GM12878 (cell line): ENCODE results near the gene TK2. TPM values are rescaled to one million over a fixed set of nuclear protein-coding genes. Genes with fewer than 3 reads are reported as not detected.

ENCODE experiments used
- ATF7 ChIP-seq: fragments of 450-650 bp; IDR thresholded peaks from 2 replicates; pipeline ENCODE4 v1.6.1; 2016; ENCODE audit warnings: low read depth, mild to moderate bottlenecking
- CHD1 ChIP-seq: IDR thresholded peaks from 2 replicates; pipeline ENCODE4 v1.6.1; 2012; ENCODE audit warnings: low read depth, low read length, improper control_type of control experiment
- E2F8 ChIP-seq: fragments of 450-650 bp; IDR thresholded peaks from 2 replicates; pipeline ENCODE4 v1.6.1; 2018; ENCODE audit warnings: mild to moderate bottlenecking, low read depth, moderate library complexity; ENCODE audit not compliant: partially characterized antibody
- EP300 ChIP-seq, 2 experiments: fragments of 150-350 bp in 1 of 2; IDR thresholded peaks; 2 replicates each; pipeline ENCODE4 v1.6.1; 2011 to 2012; ENCODE audit warnings: low read depth in 2 of 2, low read length in 2 of 2, borderline replicate concordance in 1 of 2, improper control_type of control experiment in 1 of 2, inconsistent platforms in 1 of 2; ENCODE audit not compliant: control insufficient read depth in 1 of 2
- EZH2 ChIP-seq: IDR thresholded peaks from 2 replicates; pipeline ENCODE4 v1.6.1; 2012; ENCODE audit warnings: low read depth, mild to moderate bottlenecking, control low read depth, inconsistent platforms, low read length, borderline replicate concordance; ENCODE audit not compliant: control insufficient read depth
- JUNB ChIP-seq: IDR thresholded peaks from 2 replicates; pipeline ENCODE4 v1.6.1; 2016; ENCODE audit warnings: antibody characterized with exemption, mild to moderate bottlenecking
- MXI1 ChIP-seq: fragments of 150-350 bp; IDR thresholded peaks from 2 replicates; pipeline ENCODE4 v1.6.1; 2011; ENCODE audit warnings: low read depth, mild to moderate bottlenecking, inconsistent platforms, low read length, improper control_type of control experiment
- NFYA ChIP-seq: IDR thresholded peaks from 2 replicates; pipeline ENCODE4 v1.6.1; 2011; ENCODE audit warnings: low read depth, mild to moderate bottlenecking, low read length, improper control_type of control experiment, borderline replicate concordance
- NKRF ChIP-seq: fragments of 450-650 bp; conservative IDR thresholded peaks from 2 replicates; pipeline ENCODE4 v1.6.1; 2017; ENCODE audit warnings: mild to moderate bottlenecking, moderate library complexity
- PBX3 ChIP-seq: IDR thresholded peaks from 2 replicates; pipeline ENCODE4 v1.6.1; 2011; ENCODE audit warnings: mild to moderate bottlenecking, low read depth, low read length, moderate library complexity; ENCODE audit not compliant: insufficient replicate concordance
- REST ChIP-seq: IDR thresholded peaks from 2 replicates; pipeline ENCODE4 v1.6.1; 2012; ENCODE audit warnings: mild to moderate bottlenecking, low read depth, low read length
- RUNX3 ChIP-seq: IDR thresholded peaks from 2 replicates; pipeline ENCODE4 v1.6.1; 2012; ENCODE audit warnings: low read length, inconsistent platforms
- SMC3 ChIP-seq: IDR thresholded peaks from 2 replicates; pipeline ENCODE4 v1.6.1; 2011; ENCODE audit warnings: low read length, improper control_type of control experiment, borderline replicate concordance
- SREBF1 ChIP-seq: IDR thresholded peaks from 2 replicates; pipeline ENCODE4 v1.6.1; 2012; ENCODE audit warnings: mild to moderate bottlenecking, low read length
- SREBF2 ChIP-seq: IDR thresholded peaks from 2 replicates; pipeline ENCODE4 v1.6.1; 2012; ENCODE audit warnings: mild to moderate bottlenecking, low read length
- TAF1 ChIP-seq: IDR thresholded peaks from 2 replicates; pipeline ENCODE4 v1.6.1; 2011; ENCODE audit warnings: mild to moderate bottlenecking, low read depth, low read length, borderline replicate concordance
- ZBTB33 ChIP-seq: fragments of 450-650 bp; IDR thresholded peaks from 2 replicates; pipeline ENCODE4 v1.6.1; 2017; ENCODE audit warnings: mild to moderate bottlenecking
- polyA plus RNA-seq, 11 experiments: library from polyadenylated mRNA; depleted of rRNA in 4 of 11; unstranded in 6 of 11; stranded (reverse) in 5 of 11; fragments of >200 nt; fragmentation: Nextera tagmentation in 4 of 11; fragmentation: Illumina TruSeq in 1 of 11; extraction: Ambion mirVana in 4 of 11; extraction: Trizol in 1 of 11; gene quantifications; 1 replicate in 1 of 11; 2 replicates in 10 of 11; pipeline versions ENCODE4 v1.2.1 to v1.2.3, GENCODE V29; 2011 to 2016; ENCODE audit warnings: inconsistent platforms in 2 of 11, missing spikeins in 2 of 11, low read depth in 1 of 11
- total RNA-seq, 4 experiments: library from RNA; depleted of rRNA in 3 of 4; stranded (reverse); fragments of >200 nt in 3 of 4; fragmentation: Illumina TruSeq in 1 of 4; extraction: Trizol in 1 of 4; gene quantifications; 2 replicates each; pipeline versions ENCODE4 v1.2.1 to v1.2.3, GENCODE V29; 2013 to 2021

Gene TK2
- total and polyA plus RNA-seq, 10 of the 15 experiments (the other 5 are each of a cell fraction or from before 2014, with no cell fraction given): 1.3 to 12.4 (median 3.0) TPM

- peak; percentile 75 for TF ChIP-seq NKRF
- no peak for TF ChIP-seq SMC3
- TF ChIP-seq EZH2: no peak
- TF ChIP-seq EP300 (IDR thresholded peaks at IDR 0.05; ENCODE audit: borderline replicate concordance in 1 of 2, control insufficient read depth in 1 of 2, low read depth in 2 of 2, low read length in 2 of 2): no peak
- TF ChIP-seq NFYA: no peak
- no peak for TF ChIP-seq CHD1
- TF ChIP-seq E2F8: no peak
- TF ChIP-seq PBX3: no peak
- no peak for TF ChIP-seq REST
- TF ChIP-seq SREBF1: no peak
- 0 out of 2 replicates have a peak, but pooled peaks have one; percentile 8 for TF ChIP-seq MXI1
- TF ChIP-seq RUNX3: peak; percentile 78
- TF ChIP-seq TAF1: 0 out of 2 replicates have a peak, but pooled peaks have one; percentile 11
- 0 out of 2 replicates have a peak, but pooled peaks have one; percentile 14 for TF ChIP-seq ATF7
- TF ChIP-seq SREBF2: no peak
- no peak for TF ChIP-seq ZBTB33
- no peak for TF ChIP-seq JUNB
Measured at GRCh38 chr16:66549284-66550131, at the start of gene TK2 (continued).
